Sigmoid colon (tissue), 7 donors: ENCODE measurements around the gene SAA1. TPM values are rescaled to one million over a fixed set of nuclear protein-coding genes. Genes with fewer than 3 reads are reported as not detected.

Source experiments
- DNase-seq: peaks from one replicate; pipeline ENCODE4 v3.0.0-alpha.2; 2019
- H3K27ac ChIP-seq, 4 donors: fragments of 200-600 bp; sonication (generic); one replicate each; pipeline ENCODE4 v1.5.1; 2016 to 2019; ENCODE audit warnings: mild to moderate bottlenecking in 1 of 4
- H3K27me3 ChIP-seq, 3 donors: fragments of 200-600 bp; sonication (generic); one replicate each; pipeline ENCODE4 v1.5.1; 2019; ENCODE audit warnings: mild to moderate bottlenecking in 1 of 3
- H3K36me3 ChIP-seq, 4 donors: fragments of 200-600 bp; sonication (generic); one replicate each; pipeline ENCODE4 v1.5.1; 2016 to 2019
- H3K4me1 ChIP-seq, 4 donors: fragments of 200-600 bp; sonication (generic); one replicate each; pipeline ENCODE4 v1.5.1; 2017 to 2019
- H3K4me3 ChIP-seq, 4 donors: fragments of 200-600 bp; sonication (generic); one replicate each; pipeline ENCODE4 v1.5.1; 2017 to 2019; ENCODE audit warnings: mild to moderate bottlenecking in 2 of 4, moderate library complexity in 1 of 4
- H3K9me3 ChIP-seq, 4 donors: fragments of 200-600 bp in 3 of 4; sonication (generic) in 3 of 4; one replicate each; pipeline versions ENCODE4 v1.5.1 to v1.6.1; 2013 to 2019
- EP300 ChIP-seq, 4 donors: sonication (generic); formaldehyde crosslinking; IDR thresholded peaks; one replicate each; pipeline ENCODE4 v1.6.1; 2017; ENCODE audit warnings: antibody characterized with exemption in 4 of 4
- POLR2A ChIP-seq, 2 donors: fragments of 450-650 bp; IDR thresholded peaks; one replicate each; pipeline ENCODE4 v1.6.1; 2016; ENCODE audit warnings: antibody characterized with exemption in 2 of 2, mild to moderate bottlenecking in 2 of 2, moderate library complexity in 2 of 2
- POLR2AphosphoS5 ChIP-seq, 4 donors: sonication (generic); formaldehyde crosslinking; IDR thresholded peaks; one replicate each; pipeline ENCODE4 v1.6.1; 2017; ENCODE audit warnings: antibody characterized with exemption in 4 of 4
- WGBS, 2 donors: extraction: QIAGEN DNeasy Blood & Tissue Kit; methylation state at CpG; one replicate each; pipeline ENCODE4 v1.1.7; 2013; 5-methylcytosine and 5-hydroxymethylcytosine counted together
- intact Hi-C: fragments of 100-400 bp; cut with DNase I; formaldehyde crosslinking; loops from one replicate; pipeline ENCODE4 v1.15.1; 2023
- polyA plus RNA-seq, 3 donors: library from polyadenylated mRNA; stranded (reverse); fragments of 200-250 nt; gene quantifications; one replicate each; pipeline ENCODE4 v1.2.3, GENCODE V29; 2013
- total RNA-seq, 4 donors: library from RNA; depleted of rRNA; stranded (reverse); fragments of >200 nt; gene quantifications; one replicate each; pipeline ENCODE4 v1.1.0, GENCODE V29; 2016
- TF ChIP-seq, protein P1 (sequence below), 4 experiments: fragments of 450-650 bp in 3 of 4; fragments of 200-600 bp in 1 of 4; IDR thresholded peaks; one replicate each; pipeline ENCODE4 v1.5.1; 2016 to 2019; ENCODE audit warnings: antibody characterized with exemption in 4 of 4, mild to moderate bottlenecking in 3 of 4, moderate library complexity in 2 of 4
- donor health status: healthy with polysubstance abuse.
- donor health status: Bipolar disorder and iron deficiency.
- donor health status: healthy.

SAA1 gene
- total and polyA plus RNA-seq, 7 donors = 1.6 to 250 (median 8.5) TPM; not detected in 1

DNA sequence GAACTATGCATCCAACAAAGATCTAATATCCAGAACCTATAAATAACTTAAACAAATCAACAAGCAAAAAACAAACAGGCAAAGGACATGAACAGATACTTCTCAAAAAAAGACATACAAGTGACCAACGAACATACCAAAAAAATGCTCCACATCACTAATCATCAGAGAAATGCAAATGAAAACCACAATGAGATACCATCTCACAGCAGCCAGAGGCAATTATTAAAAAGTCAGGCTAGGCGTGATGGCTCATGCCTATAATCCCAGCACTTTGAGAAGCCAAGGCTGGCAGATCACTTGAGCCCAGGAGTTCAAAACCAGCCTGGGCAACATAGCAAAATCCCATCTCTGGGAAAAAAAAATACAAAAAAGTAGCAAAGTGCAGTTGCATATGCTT, 40.2 kb upstream of the SAA1 start:
- no peak for TF ChIP-seq EP300 (IDR thresholded peaks at IDR 0.05)
- no peak for TF ChIP-seq POLR2A (IDR thresholded peaks at IDR 0.05)
- TF ChIP-seq, protein P1, sequence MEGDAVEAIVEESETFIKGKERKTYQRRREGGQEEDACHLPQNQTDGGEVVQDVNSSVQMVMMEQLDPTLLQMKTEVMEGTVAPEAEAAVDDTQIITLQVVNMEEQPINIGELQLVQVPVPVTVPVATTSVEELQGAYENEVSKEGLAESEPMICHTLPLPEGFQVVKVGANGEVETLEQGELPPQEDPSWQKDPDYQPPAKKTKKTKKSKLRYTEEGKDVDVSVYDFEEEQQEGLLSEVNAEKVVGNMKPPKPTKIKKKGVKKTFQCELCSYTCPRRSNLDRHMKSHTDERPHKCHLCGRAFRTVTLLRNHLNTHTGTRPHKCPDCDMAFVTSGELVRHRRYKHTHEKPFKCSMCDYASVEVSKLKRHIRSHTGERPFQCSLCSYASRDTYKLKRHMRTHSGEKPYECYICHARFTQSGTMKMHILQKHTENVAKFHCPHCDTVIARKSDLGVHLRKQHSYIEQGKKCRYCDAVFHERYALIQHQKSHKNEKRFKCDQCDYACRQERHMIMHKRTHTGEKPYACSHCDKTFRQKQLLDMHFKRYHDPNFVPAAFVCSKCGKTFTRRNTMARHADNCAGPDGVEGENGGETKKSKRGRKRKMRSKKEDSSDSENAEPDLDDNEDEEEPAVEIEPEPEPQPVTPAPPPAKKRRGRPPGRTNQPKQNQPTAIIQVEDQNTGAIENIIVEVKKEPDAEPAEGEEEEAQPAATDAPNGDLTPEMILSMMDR (IDR thresholded peaks at IDR 0.05) = no peak
- TF ChIP-seq POLR2AphosphoS5 (IDR thresholded peaks at IDR 0.05) = no peak
- H3K36me3 ChIP-seq = no peaks in the 10 kb centered on the region
- H3K4me1 ChIP-seq = no peaks in the 10 kb centered on the region
- no peak overlapping the region for H3K27ac ChIP-seq
- H3K27me3 ChIP-seq = no peaks in the 10 kb centered on the region
- 55 to 69% methylated on average over 2 of the region's 2 CpGs for WGBS, 2 donors
- no peak overlapping the region for H3K4me3 ChIP-seq
- intact Hi-C loops = no loop called here
- no peak for DNase-seq
- no peaks in the 10 kb centered on the region for H3K9me3 ChIP-seq

DNA sequence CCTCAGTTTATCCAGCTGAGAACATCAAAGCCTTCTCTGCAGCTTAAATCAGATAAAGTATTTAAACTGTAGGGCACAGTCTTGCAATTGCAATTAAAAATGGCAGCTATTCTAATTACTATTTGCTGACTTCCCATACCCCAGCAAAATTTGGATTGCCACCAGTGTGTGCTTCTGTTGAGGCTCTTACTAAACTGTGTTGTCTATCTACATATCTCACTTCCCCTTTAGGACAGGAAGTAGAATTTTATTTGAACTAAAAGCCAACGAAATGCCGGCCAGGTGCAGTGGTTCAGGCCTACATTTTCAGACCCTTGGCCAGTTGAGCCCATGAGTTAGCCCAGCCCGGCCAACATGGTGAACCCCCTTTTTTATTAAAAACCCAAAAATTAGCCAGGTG, 36.6 kb upstream of the SAA1 start:
- Histone ChIP-seq H3K36me3 (no peaks in the 10 kb centered on the region), H3K9me3 (no peaks in the 10 kb centered on the region), H3K27me3 (no peaks in the 10 kb centered on the region), H3K4me1 (no peaks in the 10 kb centered on the region), H3K4me3 (no peak overlapping the region), H3K27ac (no peak overlapping the region)
- intact Hi-C loops = no loop called here
- DNase-seq = no peak
- 57 to 76% methylated on average over 3 of the region's 3 CpGs for WGBS, 2 donors
- no peak for TF ChIP-seq POLR2A (IDR thresholded peaks at IDR 0.05)
- TF ChIP-seq POLR2AphosphoS5 (IDR thresholded peaks at IDR 0.05) = no peak
- TF ChIP-seq EP300 (IDR thresholded peaks at IDR 0.05) = no peak
- TF ChIP-seq, protein P1 (IDR thresholded peaks at IDR 0.05) = no peak

DNA sequence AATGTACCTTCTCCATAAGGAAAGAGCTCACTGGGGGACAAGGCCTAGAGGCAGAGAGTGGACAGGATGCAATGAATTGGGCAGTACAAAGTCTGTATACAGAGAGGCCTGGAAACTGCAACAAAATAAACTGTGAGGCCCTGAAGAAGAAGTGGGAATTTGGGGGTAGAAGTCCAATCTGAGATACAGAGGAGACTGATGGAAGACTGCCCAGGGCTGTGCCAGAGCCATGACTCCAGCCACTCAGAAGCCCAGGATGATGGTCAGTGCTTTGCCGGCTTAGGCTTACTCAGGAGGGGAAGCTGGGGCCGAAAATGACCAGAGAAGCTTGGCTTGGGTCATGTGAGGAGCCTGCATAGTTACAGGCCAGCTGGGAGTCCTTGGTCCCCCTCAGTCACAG, 35.2 kb upstream of the SAA1 start:
- TF ChIP-seq POLR2A (IDR thresholded peaks at IDR 0.05) (no peak), EP300 (IDR thresholded peaks at IDR 0.05) (no peak), POLR2AphosphoS5 (IDR thresholded peaks at IDR 0.05) (no peak)
- TF ChIP-seq, protein P1 (IDR thresholded peaks at IDR 0.05) = no peak
- Histone ChIP-seq H3K27ac (no peak overlapping the region), H3K36me3 (no peaks in the 10 kb centered on the region), H3K9me3 (no peaks in the 10 kb centered on the region), H3K4me3 (no peak overlapping the region), H3K4me1 (no peaks in the 10 kb centered on the region), H3K27me3 (no peaks in the 10 kb centered on the region)
- intact Hi-C loops = no loop called here
- 77 to 91% methylated on average over 2 of the region's 2 CpGs for WGBS, 2 donors
- DNase-seq = no peak

DNA sequence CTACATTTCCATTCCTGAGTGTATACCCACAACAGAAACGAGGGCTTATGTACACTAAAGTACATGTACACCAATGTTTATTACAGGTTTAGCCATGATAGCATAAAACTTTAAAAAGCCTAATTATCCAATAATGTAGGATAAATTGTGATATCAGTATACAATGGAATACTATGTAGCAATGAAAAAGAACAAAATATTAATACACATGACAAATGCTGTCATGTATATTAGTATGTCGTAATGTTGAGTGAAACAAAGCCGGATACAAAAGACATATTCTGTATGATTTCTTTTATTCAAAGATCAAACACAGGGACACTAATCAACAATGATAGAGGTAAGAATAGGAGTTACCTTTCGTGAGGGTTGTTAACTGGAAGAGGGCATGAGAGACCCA, 32.2 kb upstream of the SAA1 start:
- H3K36me3 ChIP-seq = no peaks in the 10 kb centered on the region
- no peak overlapping the region for H3K4me3 ChIP-seq
- no peaks in the 10 kb centered on the region for H3K4me1 ChIP-seq
- H3K27ac ChIP-seq = no peak overlapping the region
- DNase-seq = no peak
- WGBS, 2 donors = 84 to 92% methylated on average over 4 of the region's 4 CpGs
- no peaks in the 10 kb centered on the region for H3K27me3 ChIP-seq
- H3K9me3 ChIP-seq = no peaks in the 10 kb centered on the region
- TF ChIP-seq, protein P1 (IDR thresholded peaks at IDR 0.05) = no peak
- TF ChIP-seq EP300 (IDR thresholded peaks at IDR 0.05) = no peak
- TF ChIP-seq POLR2AphosphoS5 (IDR thresholded peaks at IDR 0.05) = no peak
- TF ChIP-seq POLR2A (IDR thresholded peaks at IDR 0.05) = no peak
- intact Hi-C loops = no loop called here
